ENCODE measurements around the gene GLB1L2.

Gene GLB1L2

DNA sequence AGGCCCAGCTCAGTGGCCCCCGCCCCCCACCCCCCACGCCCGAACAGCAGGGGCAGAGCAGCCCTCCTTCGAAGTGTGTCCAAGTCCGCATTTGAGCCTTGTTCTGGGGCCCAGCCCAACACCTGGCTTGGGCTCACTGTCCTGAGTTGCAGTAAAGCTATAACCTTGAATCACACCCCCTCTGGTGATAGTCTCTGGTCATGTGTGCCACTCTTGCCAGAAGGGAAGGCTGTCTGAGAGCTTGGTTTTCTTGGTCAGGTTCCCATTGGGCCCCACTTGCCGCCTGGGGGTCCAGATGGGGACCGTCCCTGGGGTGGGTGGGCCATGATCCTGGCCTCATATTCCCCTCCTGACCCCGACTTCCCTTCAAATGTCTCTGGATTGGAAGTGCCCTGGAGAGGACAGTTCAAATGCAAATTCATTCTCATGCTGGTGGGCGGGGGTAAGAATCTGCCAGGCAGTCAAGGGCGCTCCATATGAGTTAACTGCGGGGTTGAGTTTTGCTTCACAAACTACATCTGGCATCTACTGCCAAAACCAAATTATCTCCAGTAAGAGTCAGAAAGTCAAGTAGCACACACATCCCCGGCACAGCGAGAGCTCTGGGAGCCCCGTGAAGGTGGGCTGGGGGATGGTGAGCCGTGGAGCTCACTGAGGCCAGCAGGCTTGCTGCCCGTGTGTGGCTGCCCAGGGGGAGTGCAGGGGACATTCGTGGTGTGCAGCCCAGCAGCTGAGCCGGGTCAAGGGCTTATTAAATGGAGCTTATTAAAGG lies 44.5 kb downstream of the GLB1L2 start:
- ATAC-seq (replicated peaks; ENCODE audit: extremely low read depth, poor library complexity, severe bottlenecking) (no peak), DNase-seq (ENCODE audit: low spot score in 2 of 2) (no peak)
- no peak overlapping the region for H3K27ac Mint-ChIP-seq (ENCODE audit: low read depth)
- H3K36me3 Mint-ChIP-seq (ENCODE audit: insufficient read depth), result peaks cover 3% of the 10 kb centered on the region
- no peaks in the 10 kb centered on the region for H3K9me3 Mint-ChIP-seq
- H3K4me1 Mint-ChIP-seq, result peaks cover 7% of the 10 kb centered on the region
- H3K4me3 Mint-ChIP-seq, result no peak overlapping the region
- peaks cover 6% of the 10 kb centered on the region for H3K27me3 Mint-ChIP-seq

DNA sequence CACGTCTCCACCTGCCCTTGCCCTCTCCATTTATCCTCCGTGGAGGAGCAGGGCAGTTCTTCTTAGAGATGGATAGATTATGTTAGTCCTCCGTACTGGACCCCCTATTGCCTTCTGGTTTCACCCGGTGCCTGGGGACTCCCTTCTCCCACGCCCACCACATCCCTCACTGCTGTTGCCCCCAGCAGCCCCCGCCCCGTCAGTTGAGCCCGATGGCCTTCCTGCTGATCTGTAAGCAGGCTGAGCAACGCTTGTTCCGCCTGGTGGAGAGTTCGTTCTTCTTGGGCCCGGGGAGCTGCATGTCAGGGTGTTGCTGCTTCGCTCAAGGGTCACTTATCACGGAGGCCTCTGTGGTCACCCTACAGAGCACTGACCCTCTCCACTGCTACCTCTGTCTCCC lies 46.1 kb downstream of the GLB1L2 start:
- Mint-ChIP-seq H3K36me3 (ENCODE audit: insufficient read depth) (peaks cover 3% of the 10 kb centered on the region), H3K4me3 (no peak overlapping the region), H3K27ac (ENCODE audit: low read depth) (no peak overlapping the region), H3K9me3 (no peaks in the 10 kb centered on the region), H3K4me1 (peaks cover 12% of the 10 kb centered on the region), H3K27me3 (peaks cover 6% of the 10 kb centered on the region)
- DNase-seq (ENCODE audit: low spot score in 2 of 2), result no peak
- ATAC-seq (replicated peaks; ENCODE audit: extremely low read depth, poor library complexity, severe bottlenecking), result no peak

DNA sequence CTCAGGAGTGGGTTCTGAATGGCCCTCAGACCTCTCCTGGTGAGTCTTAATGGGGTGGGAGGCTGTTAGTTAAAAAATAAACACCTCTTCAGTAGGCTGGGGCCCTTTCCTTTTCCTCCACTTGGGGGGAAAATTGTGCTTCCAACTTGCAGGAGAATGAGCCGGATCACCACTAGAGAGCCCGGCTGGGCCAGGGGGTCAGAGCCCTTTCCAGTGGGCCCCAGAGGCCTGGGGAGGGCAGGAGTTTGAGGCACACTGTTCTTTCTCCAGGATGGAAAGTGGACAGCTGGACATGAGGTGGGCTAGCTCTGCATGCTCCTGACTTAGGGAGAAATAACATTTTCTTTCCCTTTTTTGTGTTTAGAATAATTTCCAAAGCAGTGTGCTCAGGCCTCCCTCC lies 47.5 kb downstream of the GLB1L2 start:
- Mint-ChIP-seq H3K4me1 (peaks cover 12% of the 10 kb centered on the region), H3K27ac (ENCODE audit: low read depth) (no peak overlapping the region), H3K27me3 (peaks cover 6% of the 10 kb centered on the region), H3K4me3 (no peak overlapping the region), H3K9me3 (no peaks in the 10 kb centered on the region), H3K36me3 (ENCODE audit: insufficient read depth) (no peaks in the 10 kb centered on the region)
- ATAC-seq (replicated peaks; ENCODE audit: extremely low read depth, poor library complexity, severe bottlenecking), result no peak
- DNase-seq (ENCODE audit: low spot score in 2 of 2), result no peak

DNA sequence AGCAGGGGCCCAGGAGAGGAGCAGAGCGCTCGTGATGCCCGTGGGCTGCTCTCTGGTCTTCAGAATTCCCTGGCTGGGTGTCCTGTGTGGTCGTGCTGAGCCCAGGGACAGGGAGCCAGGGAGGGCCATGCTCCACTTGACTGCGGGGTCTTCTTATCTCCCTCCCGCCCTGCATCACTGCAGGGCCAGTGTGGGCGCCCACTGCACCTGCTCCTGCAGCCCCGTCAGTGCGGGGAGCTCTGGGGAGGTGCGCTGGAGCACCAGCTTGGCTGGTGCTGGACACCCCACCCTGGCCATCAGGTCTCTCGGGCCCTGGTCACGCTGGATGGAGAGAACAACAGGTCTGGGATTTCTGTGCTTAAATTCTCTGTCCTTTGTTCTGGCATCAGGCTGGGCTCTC lies 48.4 kb downstream of the GLB1L2 start:
- Mint-ChIP-seq H3K27ac (ENCODE audit: low read depth) (no peak overlapping the region), H3K36me3 (ENCODE audit: insufficient read depth) (peaks cover 2% of the 10 kb centered on the region), H3K27me3 (peaks cover 6% of the 10 kb centered on the region), H3K9me3 (no peaks in the 10 kb centered on the region), H3K4me1 (peaks cover 15% of the 10 kb centered on the region), H3K4me3 (no peak overlapping the region)
- no peak for ATAC-seq (replicated peaks; ENCODE audit: extremely low read depth, poor library complexity, severe bottlenecking)
- no peak for DNase-seq (ENCODE audit: low spot score in 2 of 2)

DNA sequence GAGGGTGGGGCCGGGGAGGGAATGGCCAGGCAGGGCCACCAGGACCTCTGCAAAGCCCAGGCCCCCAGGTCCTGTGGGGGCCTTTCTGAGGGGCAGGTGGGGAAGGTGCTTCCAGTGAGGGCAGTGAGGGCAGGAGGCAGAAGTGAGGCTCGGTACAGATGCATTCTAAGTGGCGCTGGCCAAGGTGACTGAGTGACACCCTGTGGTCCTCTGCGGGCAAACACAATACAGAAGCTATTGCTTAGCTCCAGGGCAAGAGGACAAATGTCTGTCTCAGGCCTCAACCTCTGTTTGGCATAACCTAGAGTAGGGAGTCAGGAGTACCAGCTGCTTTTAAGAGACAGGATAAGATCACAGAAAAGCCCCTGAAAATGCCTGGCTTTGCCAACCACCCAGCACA lies 49.0 kb downstream of the GLB1L2 start:
- Mint-ChIP-seq H3K4me1 (peaks cover 21% of the 10 kb centered on the region), H3K27ac (ENCODE audit: low read depth) (no peak overlapping the region), H3K9me3 (no peaks in the 10 kb centered on the region), H3K36me3 (ENCODE audit: insufficient read depth) (peaks cover 2% of the 10 kb centered on the region), H3K27me3 (peaks cover 6% of the 10 kb centered on the region), H3K4me3 (no peak overlapping the region)
- DNase-seq (ENCODE audit: low spot score in 2 of 2) (no peak), ATAC-seq (replicated peaks; ENCODE audit: extremely low read depth, poor library complexity, severe bottlenecking) (no peak)

DNA sequence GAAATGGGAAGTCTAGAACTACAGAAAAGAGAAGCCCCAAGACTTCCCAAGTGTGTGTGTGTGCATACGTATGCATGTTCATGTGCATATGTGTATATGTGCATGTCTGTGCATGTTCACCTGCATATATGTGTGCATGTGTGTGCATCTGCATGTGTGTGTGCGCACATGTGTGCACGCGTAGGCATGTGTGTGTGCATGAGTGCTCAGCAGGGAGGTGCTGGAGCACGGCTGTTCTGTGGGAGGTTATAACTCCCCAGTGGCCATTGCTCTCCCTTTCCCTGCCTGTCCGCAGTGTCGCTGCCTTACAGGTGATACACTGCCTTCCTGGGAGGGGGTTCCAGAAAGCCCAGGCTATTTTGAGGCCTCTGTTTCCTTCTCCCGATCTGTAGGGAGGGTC lies 50.5 kb downstream of the GLB1L2 start:
- no peak overlapping the region for H3K4me3 Mint-ChIP-seq
- ATAC-seq (replicated peaks; ENCODE audit: extremely low read depth, poor library complexity, severe bottlenecking) (no peak), DNase-seq (ENCODE audit: low spot score in 2 of 2) (no peak)
- no peaks in the 10 kb centered on the region for H3K9me3 Mint-ChIP-seq
- peaks cover 6% of the 10 kb centered on the region for H3K27me3 Mint-ChIP-seq
- peaks cover 2% of the 10 kb centered on the region for H3K36me3 Mint-ChIP-seq (ENCODE audit: insufficient read depth)
- peaks cover 35% of the 10 kb centered on the region for H3K4me1 Mint-ChIP-seq
- H3K27ac Mint-ChIP-seq (ENCODE audit: low read depth), result no peak overlapping the region

DNA sequence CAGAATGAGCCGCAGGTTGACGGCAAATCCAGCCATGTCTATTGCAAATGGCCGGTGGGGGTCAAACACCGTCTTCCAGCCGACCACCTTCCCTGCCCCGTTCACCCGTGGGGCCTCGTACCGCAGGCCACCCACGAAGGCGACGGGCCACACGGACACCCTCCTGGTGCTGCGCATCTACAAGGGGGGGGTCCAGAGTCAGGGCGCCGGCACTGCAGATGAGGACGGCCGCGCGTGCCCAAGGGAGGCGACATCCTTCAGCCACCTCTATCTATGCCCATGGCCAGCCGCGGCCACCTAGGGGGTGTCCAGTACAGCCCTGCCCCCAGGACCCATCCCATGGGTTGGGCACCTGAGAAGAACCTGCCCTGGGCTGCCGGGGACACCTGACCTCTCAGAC lies 51.0 kb downstream of the GLB1L2 start:
- Mint-ChIP-seq H3K27me3 (peaks cover 6% of the 10 kb centered on the region), H3K4me3 (no peak overlapping the region), H3K36me3 (ENCODE audit: insufficient read depth) (peaks cover 2% of the 10 kb centered on the region), H3K9me3 (no peaks in the 10 kb centered on the region), H3K27ac (ENCODE audit: low read depth) (no peak overlapping the region), H3K4me1 (peaks cover 35% of the 10 kb centered on the region)
- no peak for DNase-seq (ENCODE audit: low spot score in 2 of 2)
- no peak for ATAC-seq (replicated peaks; ENCODE audit: extremely low read depth, poor library complexity, severe bottlenecking)

DNA sequence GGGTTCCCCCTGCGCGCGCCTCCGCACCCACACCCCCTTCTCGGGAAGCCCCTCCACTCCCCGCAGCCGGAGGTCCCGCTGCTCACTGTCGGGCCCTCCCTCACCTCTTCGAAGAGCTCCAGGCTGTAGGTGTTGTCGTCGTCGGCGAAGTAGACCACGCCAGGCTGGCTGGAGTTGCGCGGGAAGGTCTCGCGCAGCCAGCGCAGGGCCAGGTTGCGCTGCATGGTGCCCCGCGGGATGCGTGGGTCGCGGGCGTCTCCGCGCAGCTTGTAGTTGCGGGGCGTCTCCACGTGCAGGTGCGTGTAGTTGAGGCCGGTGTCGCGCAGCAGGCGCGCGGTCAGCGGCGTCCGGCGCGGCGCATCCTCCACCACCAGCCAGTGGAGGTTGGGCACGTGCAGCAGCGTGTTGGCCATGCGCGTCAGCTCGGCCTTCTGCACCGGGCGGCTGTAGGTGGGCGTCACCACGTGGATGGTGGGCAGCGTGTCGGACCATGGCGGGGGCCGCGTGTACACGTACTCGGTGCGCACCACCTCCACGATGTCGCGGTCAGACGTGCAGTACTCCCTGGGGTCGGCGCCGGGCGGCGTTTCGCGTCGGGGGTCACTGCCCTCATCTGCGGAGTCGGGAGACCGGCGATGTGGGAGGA lies 51.9 kb downstream of the GLB1L2 start:
- no peak for DNase-seq (ENCODE audit: low spot score in 2 of 2)
- Mint-ChIP-seq H3K27ac (ENCODE audit: low read depth) (no peak overlapping the region), H3K36me3 (ENCODE audit: insufficient read depth) (peaks cover 2% of the 10 kb centered on the region), H3K27me3 (peaks cover 6% of the 10 kb centered on the region), H3K4me3 (no peak overlapping the region), H3K4me1 (peaks cover 39% of the 10 kb centered on the region), H3K9me3 (no peaks in the 10 kb centered on the region)
- no peak for ATAC-seq (replicated peaks; ENCODE audit: extremely low read depth, poor library complexity, severe bottlenecking)

DNA sequence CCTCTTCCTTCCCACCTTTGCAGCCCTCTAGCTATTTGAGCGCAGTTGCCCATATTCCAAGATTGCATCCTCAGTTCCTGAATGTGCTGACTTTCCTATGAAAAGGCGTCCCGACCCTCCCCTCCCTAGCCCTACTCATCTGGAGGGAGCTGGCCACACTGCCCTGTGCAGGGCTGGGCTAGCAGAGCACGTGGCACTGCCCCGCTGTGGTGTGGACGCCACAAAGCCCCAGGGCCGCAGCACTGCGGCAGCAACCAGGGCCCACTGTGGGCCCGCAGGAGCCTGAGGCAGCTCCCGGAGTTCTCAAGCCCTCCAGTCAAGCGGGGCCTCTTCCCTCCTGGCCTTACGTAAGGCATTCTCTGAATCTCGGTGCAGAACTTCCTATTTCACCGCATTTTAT lies 52.6 kb downstream of the GLB1L2 start:
- peaks cover 6% of the 10 kb centered on the region for H3K27me3 Mint-ChIP-seq

DNA sequence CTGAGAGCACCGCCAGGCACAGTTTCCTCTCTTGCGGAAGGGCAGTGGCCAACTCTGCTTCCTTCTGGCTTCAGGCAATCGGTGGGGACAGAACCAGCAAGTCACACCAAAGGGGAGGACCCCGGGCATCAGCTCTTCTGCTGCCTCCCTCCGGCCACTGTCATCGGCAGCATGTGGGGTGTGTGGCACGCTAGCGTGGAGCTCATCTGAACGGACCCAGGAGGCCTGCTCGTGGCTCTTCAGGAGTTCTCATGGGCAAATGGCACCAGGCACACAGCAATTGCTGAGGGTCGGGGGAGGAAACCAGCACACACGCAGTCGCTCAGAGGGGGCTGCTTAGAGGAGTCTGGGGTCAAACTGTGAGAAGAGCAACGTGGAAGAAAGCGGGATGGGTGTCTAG lies 53.4 kb downstream of the GLB1L2 start:
- Mint-ChIP-seq H3K4me3 (no peak overlapping the region), H3K36me3 (ENCODE audit: insufficient read depth) (peaks cover 2% of the 10 kb centered on the region), H3K27me3 (peaks cover 4% of the 10 kb centered on the region), H3K4me1 (peaks cover 46% of the 10 kb centered on the region), H3K9me3 (no peaks in the 10 kb centered on the region), H3K27ac (ENCODE audit: low read depth) (no peak overlapping the region)
- DNase-seq (ENCODE audit: low spot score in 2 of 2) (no peak), ATAC-seq (replicated peaks; ENCODE audit: extremely low read depth, poor library complexity, severe bottlenecking) (no peak)

More for the DNA sequence above, 52.6 kb downstream of the GLB1L2 start:
- H3K9me3 Mint-ChIP-seq, result no peaks in the 10 kb centered on the region
- ATAC-seq (replicated peaks; ENCODE audit: extremely low read depth, poor library complexity, severe bottlenecking), result no peak
- DNase-seq (ENCODE audit: low spot score in 2 of 2), result no peak
- no peak overlapping the region for H3K27ac Mint-ChIP-seq (ENCODE audit: low read depth)
- H3K4me3 Mint-ChIP-seq, result no peak overlapping the region
- H3K4me1 Mint-ChIP-seq, result peaks cover 43% of the 10 kb centered on the region
- peaks cover 2% of the 10 kb centered on the region for H3K36me3 Mint-ChIP-seq (ENCODE audit: insufficient read depth)

DNA sequence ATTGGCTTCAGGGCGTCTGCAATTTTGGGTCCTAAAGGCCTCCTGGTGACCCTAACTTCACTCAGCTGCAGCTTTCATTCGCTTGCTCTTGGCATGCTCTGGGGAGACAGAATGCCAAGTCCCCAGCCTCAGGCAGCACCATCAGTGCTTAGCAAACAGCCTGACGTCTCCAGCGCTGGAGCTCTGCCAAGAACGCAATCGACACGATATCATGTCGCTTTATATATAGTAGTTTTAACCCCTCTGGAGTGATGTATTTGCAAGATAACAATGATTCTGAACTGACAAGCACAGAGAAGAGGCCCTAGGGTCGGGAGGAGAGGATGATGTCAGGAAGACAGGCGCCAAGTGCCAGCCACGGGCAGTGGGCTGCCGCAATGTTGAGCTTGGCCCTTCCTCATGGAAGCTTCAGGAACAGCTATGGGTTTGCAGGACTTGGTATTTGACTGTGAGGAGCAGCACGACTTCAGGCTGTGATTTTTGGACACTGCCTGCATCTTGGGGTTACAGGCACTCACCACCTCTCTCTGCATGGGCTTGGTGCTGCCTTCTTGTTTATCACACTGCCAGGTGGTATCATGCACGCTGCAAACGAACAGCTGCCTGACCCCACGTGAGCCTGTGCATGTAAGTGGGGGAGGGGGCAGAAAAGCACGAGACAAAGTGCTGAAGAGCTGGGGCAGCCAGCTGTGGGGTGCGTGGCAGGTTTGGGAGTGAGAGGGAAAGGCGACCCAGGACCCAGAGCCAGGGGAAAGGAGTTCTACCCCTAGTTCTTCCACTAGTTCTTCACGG lies 54.2 kb downstream of the GLB1L2 start:
- Mint-ChIP-seq H3K27me3 (no peaks in the 10 kb centered on the region), H3K27ac (ENCODE audit: low read depth) (no peak overlapping the region)

DNA sequence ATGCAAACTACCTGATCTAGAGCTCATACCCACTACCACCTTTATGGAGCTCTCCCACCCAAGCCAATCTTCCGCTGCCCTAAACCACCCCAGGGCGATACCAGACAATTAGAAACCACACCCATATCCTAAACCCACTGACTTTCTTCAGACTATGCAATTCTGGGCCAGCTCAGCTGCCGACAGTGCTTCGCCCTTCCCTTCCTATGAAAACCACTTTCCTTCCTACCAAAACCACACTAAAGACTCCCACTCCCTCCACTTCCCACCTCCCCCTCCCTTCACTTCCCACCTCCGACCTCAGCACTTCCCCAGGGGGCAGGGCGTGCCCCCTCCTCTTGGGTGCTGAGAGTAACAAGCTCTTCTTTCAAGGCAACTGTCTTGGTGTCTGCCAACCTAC lies 55.2 kb downstream of the GLB1L2 start:
- no peak for ATAC-seq (replicated peaks; ENCODE audit: extremely low read depth, poor library complexity, severe bottlenecking)
- Mint-ChIP-seq H3K9me3 (no peaks in the 10 kb centered on the region), H3K4me1 (peaks cover 60% of the 10 kb centered on the region), H3K36me3 (ENCODE audit: insufficient read depth) (peaks cover 3% of the 10 kb centered on the region), H3K27me3 (no peaks in the 10 kb centered on the region), H3K27ac (ENCODE audit: low read depth) (peak overlapping the region; percentile 6), H3K4me3 (peak overlapping the region; percentile 58)
- DNase-seq (ENCODE audit: low spot score in 2 of 2), result no peak

More for the DNA sequence above, 54.2 kb downstream of the GLB1L2 start:
- peak overlapping the region; percentile 28 for H3K4me3 Mint-ChIP-seq
- peaks cover 3% of the 10 kb centered on the region for H3K36me3 Mint-ChIP-seq (ENCODE audit: insufficient read depth)
- H3K4me1 Mint-ChIP-seq, result peaks cover 54% of the 10 kb centered on the region
- no peaks in the 10 kb centered on the region for H3K9me3 Mint-ChIP-seq
- ATAC-seq (replicated peaks; ENCODE audit: extremely low read depth, poor library complexity, severe bottlenecking) (no peak), DNase-seq (ENCODE audit: low spot score in 2 of 2) (no peak)
